NCI-H2196 (cell line): ENCODE measurements around the gene VWA5B1.

Source experiments
- DNase-seq: peaks from one replicate; lab custom pipeline; 2025; ENCODE audit not compliant: unreplicated experiment; lab: John Stamatoyannopoulos, UW

The VWA5B1 gene

DNA sequence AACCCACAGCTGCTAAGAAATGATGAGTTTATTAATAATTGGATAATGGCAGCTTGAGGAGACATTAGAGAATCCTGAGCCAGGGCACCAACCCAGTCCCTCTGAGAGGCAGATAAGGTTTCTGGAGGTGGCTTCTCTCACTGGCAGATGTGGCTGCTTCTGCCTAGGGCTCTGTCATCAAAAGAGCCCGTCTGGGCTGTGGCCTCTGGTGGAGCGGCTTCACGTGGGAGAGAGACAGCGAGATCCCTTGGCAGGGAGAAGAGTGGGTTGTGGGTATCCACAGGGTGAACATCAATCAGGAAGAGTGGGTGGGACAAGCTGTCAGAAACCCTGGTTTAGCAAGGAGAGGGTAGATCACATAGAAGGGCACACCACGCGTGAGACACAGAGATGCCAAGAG lies 30.0 kb downstream of the VWA5B1 start:
- no peak for DNase-seq

DNA sequence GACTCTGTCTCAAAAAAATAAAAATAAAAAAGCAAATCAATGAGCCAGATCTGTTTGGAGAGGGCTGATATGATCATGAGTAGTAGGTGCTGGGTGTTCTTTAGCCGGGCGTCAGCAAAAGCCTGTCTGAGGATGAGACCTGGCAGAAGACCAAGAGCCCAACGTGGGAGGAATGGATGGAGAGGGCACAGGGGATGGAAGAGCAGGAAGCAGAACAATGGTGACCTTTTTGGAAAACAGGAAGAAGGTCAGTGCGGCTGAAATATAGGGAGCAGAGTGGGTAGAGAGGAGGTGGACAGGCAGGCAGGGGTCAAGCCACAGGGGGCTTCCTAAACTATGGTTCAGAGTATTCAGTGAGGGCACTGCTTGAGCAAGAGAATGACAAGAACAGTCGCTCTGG lies 30.9 kb downstream of the VWA5B1 start:
- no peak for DNase-seq

DNA sequence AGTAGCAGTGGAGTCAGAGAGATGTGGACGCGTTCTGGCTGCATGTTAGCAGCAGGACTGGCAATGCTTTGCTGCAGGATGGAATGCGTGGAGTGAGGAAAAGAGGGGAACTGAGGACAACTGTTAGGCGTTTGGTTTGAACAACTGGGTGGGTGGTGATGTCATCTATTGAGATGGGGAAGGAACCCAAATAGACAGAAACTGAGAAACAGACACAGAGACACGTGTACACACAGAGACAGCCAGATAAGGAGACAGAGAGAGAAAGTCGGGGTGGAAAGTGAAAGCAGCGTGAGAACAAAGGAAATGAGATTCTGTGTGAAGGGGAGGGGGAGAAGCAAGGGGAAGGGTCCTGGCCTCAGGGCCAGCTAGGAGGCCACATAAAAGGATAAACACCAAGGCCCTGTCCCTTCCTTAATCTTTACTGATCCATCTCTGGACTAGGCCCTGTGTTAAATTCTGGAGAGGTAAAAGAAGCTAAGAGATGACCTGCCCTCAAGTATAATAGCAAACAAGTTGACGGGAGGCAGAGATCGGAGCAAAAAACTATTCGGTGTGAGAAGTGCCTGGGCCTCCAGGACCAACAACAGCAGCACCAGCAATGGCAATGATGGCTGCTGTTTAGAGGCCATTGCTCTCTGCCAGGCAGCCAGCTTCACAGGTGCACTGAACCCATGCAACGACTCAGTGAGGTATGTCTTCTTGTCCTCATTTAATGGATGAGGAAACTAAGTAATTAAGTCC lies 31.6 kb downstream of the VWA5B1 start:
- DNase-seq, result no peak

GRCh38 chr1:20322825-20323612 lies 32.3 kb downstream of the VWA5B1 start:
- no peak for DNase-seq

- no peak for DNase-seq
Measured at GRCh38 chr1:20323613-20323920, 32.9 kb downstream of the VWA5B1 start.

DNA sequence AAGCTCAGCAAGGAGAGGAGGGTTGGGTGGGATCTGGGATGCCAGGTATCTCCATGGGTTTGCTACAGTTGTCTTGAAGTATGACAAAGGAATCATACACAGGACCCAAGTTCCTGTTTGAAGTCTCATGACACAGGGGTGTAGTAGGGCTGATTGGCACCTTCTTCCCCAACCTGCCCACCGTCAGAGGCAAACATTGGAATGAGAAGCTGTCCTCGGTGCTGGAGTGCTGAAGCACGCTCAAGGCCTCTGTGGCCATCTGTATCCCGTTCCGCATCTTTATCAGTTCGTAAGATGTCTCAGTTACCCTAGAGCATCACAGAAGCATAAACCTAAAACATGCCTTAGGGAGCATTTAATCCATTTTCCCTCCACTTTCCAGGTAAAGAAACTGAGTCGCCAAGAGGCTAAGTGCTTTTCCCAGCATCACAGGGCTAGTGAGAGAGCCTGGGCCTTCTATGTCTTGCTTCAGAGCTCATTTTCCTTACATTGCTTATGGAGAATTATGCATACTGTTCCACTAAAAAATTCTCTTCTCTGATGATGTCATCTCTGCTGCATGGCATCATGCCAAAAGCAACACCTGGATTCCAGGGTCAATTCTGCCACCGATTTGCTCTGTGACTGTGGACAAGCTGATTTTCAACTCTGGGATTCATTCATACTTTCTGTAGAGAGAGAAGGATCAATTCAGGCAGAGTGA lies 34.2 kb downstream of the VWA5B1 start:
- DNase-seq, result no peak

- DNase-seq, result no peak
Measured at GRCh38 chr1:20325407-20325843, 34.8 kb downstream of the VWA5B1 start.

DNA sequence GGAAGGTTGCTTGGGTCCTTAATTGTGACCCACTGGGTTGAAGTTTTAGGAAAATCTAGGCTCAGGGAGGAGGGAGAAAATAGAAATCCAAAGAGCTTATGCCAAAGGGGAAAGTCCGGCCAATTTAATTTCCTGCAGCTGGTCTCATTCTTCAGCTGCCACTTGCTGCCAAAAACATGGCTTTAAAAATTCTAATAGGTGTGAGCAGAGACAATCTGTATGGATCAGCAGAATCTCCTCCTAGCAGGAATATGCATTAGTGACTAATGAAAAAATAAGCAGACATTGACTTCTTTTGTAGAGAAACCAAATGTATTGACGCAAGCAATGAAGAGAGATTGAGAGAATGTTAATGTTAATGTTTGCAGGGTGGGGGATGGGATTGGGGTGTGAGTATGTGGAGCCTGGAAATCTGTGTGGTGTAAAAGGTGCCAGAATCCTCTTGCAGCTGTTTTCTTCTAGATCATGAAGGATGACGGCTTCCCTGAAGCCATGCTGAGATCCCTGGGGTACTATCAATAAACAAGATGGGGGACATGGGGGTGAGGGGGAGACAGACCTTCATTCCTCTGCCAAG lies 35.3 kb downstream of the VWA5B1 start:
- DNase-seq, result no peak

- DNase-seq, result no peak
Measured at GRCh38 chr1:20327467-20327866, 36.8 kb downstream of the VWA5B1 start.

DNA sequence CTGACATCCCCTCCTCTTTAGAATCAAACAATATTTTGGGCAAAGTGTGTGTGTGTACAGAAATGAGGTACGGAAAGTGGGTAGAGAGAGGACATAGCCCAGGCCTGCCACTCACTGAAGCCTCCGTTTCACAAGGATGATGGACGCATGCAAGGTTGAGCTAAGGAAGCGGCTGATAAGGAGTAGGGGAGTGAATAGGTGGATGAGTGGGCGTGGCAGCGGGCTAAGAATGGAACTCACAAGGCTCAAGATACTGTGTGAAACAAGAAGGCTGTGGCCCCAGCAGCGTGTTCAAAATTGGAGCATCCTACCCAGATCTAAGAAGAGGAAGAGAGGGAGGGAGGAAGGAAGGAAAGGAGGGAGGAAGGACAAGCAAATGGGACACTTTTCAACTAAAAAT lies 37.5 kb downstream of the VWA5B1 start:
- DNase-seq, result no peak

GRCh38 chr1:20329793-20330542 lies 39.3 kb downstream of the VWA5B1 start:
- no peak for DNase-seq

DNA sequence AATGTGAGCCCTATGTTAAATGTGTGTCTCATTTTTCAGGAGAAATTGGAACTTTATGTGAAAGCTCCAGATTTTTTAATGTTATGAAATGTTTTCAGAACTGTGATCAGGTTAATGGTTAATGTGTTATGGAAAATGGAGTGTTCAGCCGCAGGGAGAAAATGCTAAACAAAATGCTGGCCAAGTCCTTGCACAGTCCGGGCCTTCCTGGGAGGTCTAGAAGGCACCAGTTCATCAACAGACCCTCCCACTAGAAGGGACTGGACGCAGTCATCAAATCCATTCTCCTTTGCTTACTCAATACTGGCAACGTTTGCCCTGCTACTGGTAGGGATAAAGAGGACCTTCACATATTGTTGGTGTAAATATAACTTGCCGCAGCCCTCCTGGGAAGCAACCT lies 43.4 kb downstream of the VWA5B1 start:
- DNase-seq, result no peak

DNA sequence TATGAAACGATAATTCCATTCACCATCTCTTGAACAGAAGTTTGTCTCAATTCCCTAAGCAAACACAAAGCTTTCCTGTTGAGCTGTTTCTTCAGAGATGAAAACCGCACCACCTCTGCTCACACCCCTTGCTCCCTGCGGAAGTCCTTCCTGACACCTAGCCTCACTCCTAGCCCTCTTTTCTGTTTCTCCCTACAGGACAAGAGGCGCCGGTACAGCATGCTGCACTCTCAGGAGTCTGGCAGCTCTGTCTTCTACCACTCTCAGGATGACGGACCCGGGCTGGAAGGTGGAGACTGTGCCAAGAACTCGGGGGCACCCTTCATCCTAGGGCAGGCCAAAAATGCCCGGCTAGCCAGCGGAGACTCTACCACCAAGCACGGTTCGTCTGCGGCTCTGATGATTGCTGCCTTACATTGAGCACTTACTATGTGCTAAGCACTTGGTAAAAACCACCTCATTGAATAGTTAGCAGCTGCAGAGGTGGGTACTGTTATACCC lies 45.5 kb downstream of the VWA5B1 start:
- DNase-seq, result no peak

GRCh38 chr1:20337581-20337980 lies 46.9 kb downstream of the VWA5B1 start:
- DNase-seq, result no peak

DNA sequence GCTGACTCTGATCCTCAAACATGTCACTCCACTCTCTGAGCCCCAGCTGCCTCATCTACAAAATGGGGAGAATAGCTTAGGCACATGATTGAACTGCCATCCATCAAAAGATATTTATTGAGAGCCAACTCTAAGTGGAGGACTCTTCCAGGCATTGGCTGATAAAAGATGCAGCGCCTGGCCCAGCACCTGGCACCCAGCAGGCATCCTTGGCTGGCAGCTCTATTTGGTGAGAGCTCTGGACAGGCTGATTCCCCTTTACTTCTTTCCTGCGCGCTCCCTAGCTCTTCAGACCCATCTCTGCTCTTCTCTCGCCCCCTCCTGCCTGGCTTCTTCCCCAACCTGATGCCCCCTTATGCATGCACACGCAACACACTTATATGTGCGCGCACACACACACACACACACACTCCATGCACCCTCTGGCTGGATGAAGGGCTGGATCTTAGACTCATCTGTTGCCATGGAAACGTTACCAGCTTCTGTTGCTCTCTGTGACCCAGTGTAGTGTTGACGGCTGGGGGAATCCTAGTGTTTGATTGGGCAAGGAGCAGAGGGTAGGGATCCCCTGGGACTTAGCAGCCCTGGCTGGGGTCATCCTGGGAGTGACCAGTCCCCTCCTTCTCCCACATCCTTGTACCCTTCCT lies 49.3 kb downstream of the VWA5B1 start:
- peak; percentile 56 for DNase-seq

- no peak for DNase-seq
Measured at GRCh38 chr1:20342294-20343148, 51.8 kb downstream of the VWA5B1 start.

DNA sequence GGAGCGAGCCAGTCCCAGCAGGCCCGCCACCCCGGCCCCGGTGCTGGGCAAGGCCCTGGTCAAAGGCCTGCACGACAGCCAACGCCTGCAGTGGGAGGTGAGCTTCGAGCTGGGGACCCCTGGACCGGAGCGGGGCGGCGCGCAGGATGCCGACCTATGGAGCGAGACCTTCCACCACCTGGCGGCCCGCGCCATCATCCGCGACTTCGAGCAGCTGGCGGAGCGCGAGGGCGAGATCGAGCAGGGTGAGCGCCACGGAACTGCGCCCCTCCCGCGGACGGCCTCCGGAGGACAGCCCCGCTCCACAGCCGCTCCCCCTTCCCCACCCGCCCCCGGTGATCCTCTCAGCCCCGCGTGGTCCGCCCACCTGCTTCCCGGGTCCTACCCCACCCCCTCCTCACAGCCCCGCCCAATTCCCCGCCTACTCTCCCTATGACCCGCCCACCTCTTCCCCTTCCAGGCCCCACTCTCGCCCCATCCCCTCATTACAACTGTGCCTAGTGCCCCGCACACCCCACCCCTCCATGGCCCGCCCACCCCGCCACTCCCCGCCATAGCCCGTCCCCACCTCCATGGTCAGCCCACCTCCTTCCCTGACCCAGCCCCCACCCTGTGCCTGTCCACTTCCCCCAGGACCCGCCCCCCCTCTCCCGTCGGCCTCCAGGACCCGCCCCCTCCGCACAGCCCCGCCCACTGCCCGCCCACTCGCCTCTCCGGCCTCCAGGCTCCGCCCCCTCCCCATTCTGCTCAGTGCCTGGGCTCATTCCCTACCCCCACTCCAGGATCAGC lies 52.7 kb downstream of the VWA5B1 start:
- DNase-seq, result no peak

DNA sequence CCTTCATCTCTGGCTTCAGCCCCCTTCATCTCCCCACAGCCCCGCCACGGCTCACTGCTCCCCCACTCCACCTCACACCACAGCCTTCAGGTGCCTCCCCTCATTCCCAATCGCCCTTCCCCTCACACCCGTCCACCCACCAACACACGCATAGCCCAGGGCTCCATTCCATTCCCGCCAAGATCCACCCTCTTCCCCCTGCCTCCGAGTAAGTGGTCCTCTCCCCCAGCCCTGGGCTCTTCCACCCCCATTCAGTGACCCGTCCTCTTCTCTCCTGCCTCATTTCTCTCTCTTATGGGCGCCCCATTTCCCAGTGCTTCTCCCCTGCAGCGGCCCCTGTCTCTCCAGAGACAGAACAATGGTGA lies 53.2 kb downstream of the VWA5B1 start:
- no peak for DNase-seq

DNA sequence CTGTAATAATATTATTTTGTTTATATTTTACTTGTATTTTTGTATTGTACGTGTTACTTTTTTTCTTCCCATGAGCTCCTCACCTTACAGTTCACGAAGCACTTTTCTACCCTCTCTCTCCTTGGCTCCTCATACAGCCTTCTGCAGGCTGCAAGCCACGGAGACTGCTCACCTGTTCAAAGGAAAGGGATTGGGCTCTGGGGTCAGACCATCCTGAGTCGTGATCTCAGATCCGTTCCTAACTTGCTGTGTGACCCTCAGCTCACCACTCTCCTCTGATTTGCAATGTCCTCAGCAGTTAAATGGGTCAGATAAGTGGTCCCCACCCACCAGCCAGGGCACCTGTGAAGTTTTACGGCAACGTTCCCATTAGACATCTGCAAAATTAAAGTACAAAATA lies 54.1 kb downstream of the VWA5B1 start:
- no peak for DNase-seq
